Effector CD4-positive, alpha-beta T cell (primary cell): ENCODE results near the gene PPP1R15A.
"Not testable (repeated sequence)": the region's sequence is repeated elsewhere in the genome, so short reads cannot be mapped to it uniquely, and the experiment has no call there.

ENCODE experiments used
- DNase-seq: peaks from one replicate; pipeline ENCODE4 v3.0.0-alpha.2; 2020

Gene PPP1R15A

GRCh38 chr19:48859711-48860572, 12.3 kb upstream of the PPP1R15A start:
- no peak for DNase-seq

- DNase-seq, result no peak
Observed at GRCh38 chr19:48861313-48861712, 10.9 kb upstream of the PPP1R15A start.

GRCh38 chr19:48862827-48863226, 9.4 kb upstream of the PPP1R15A start:
- no peak for DNase-seq

- DNase-seq, result no peak
Observed at GRCh38 chr19:48866692-48867091, 5.5 kb upstream of the PPP1R15A start.

- no peak for DNase-seq
Observed at GRCh38 chr19:48867123-48867745, 5.0 kb upstream of the PPP1R15A start.

GRCh38 chr19:48867746-48868113, 4.5 kb upstream of the PPP1R15A start:
- no peak for DNase-seq

- DNase-seq, result no peak
Observed at GRCh38 chr19:48868114-48868886, 3.9 kb upstream of the PPP1R15A start, which contains the start of gene PLEKHA4. Gene PLEKHA4 (minus strand): TSS chr19:48868617. CDS start chr19:48867620, 997 bp downstream.

GRCh38 chr19:48870048-48870447, 2.2 kb upstream of the PPP1R15A start:
- no peak for DNase-seq

- not testable (repeated sequence) for DNase-seq
Observed at GRCh38 chr19:48871471-48872181, 595 bp upstream of the PPP1R15A start.

- DNase-seq, result peak; percentile 68
Observed at GRCh38 chr19:48872884-48873475, 759 bp downstream of the PPP1R15A start.

- no peak for DNase-seq
Observed at GRCh38 chr19:48873476-48874302, 1.5 kb downstream of the PPP1R15A start.

- no peak for DNase-seq
Observed at GRCh38 chr19:48874303-48875135, 2.3 kb downstream of the PPP1R15A start.

GRCh38 chr19:48876043-48876981, 4.1 kb downstream of the PPP1R15A start:
- DNase-seq, result not testable (repeated sequence)

- DNase-seq, result no peak
Observed at GRCh38 chr19:48877855-48878195, 5.6 kb downstream of the PPP1R15A start.

- no peak for DNase-seq
Observed at GRCh38 chr19:48878196-48879024, 6.2 kb downstream of the PPP1R15A start.

GRCh38 chr19:48879025-48879637, 6.9 kb downstream of the PPP1R15A start:
- DNase-seq, result no peak

- not testable (repeated sequence) for DNase-seq
Observed at GRCh38 chr19:48879696-48880095, 7.5 kb downstream of the PPP1R15A start.
